IMR-90 (cell line): Measurements from ENCODE around the gene FNDC4. TPM values are rescaled to one million over a fixed set of nuclear protein-coding genes. Genes with fewer than 3 reads are reported as not detected.

Experiments used
- MXI1 ChIP-seq: IDR thresholded peaks from 2 replicates; pipeline ENCODE4 v1.6.1; 2012; ENCODE audit warnings: low read depth, mild to moderate bottlenecking, low read length, moderate library complexity, borderline replicate concordance
- microRNA-seq, 2 experiments: library from miRNA; stranded (forward) in 1 of 2; unstranded in 1 of 2; fragments of 10-50 nt in 1 of 2; fragments of <30 nt in 1 of 2; gene quantifications in 1 of 2; microRNA quantifications in 1 of 2; one replicate each; pipeline versions ENCODE3 to v1.1.0; 2013 to 2020; ENCODE audit not compliant: insufficient read depth in 1 of 2, insufficient read length in 1 of 2, unreplicated experiment in 1 of 2
- polyA plus RNA-seq, 3 experiments: library from polyadenylated mRNA; depleted of rRNA; stranded (reverse); fragments of >200 nt; gene quantifications; 2 replicates each; pipeline ENCODE4 v1.2.3, GENCODE V29; 2012; ENCODE audit warnings: low replicate concordance in 1 of 3
- small RNA-seq, 5 experiments: library from RNA; depleted of rRNA; stranded (forward); fragments of <200 nt; gene quantifications; one replicate each; pipeline ENCODE3, GENCODE V24; 2012
- total RNA-seq: library from RNA; depleted of rRNA; stranded (reverse); fragments of >200 nt; gene quantifications from 2 replicates; pipeline ENCODE4 v1.2.3, GENCODE V29; 2012; rRNA removed

FNDC4 gene
- total and polyA plus RNA-seq, 2 of the 4 experiments (the other 2 are of a cell fraction): 7.3 to 11.1 TPM

GRCh38 chr2:27441958-27442919 is 52.8 kb downstream of the FNDC4 start, which contains the start of gene KRTCAP3 (continued):
- no peak for TF ChIP-seq MXI1

Small RNA genes lying within 50 kb of the gene (microRNA-seq; reads per million reads assigned to microRNA genes)
- not detected for gene RNU6-986P (ENCODE audit: insufficient read depth, insufficient read length)

Small RNA genes lying within 50 kb of the gene (small RNA-seq; reads per million reads assigned to genes)
- 0 to 0.08 (median 0) reads per million in 5 experiments for gene RNU6-986P

Other genes with a start within 250 kb of the FNDC4 start
- gene SLC30A3, start 232.2 kb downstream of the FNDC4 start, total RNA-seq: under 0.01 TPM in 1 of 2 replicates, not detected in the other
- 0.15 and 0.17 TPM in 2 replicates for gene SLC30A3, start 232.2 kb downstream of the FNDC4 start, polyA plus RNA-seq (2012; rRNA removed)
- gene DNAJC5G, start 219.8 kb downstream of the FNDC4 start, total RNA-seq: not detected in 2 replicates
- gene DNAJC5G, start 219.8 kb downstream of the FNDC4 start, polyA plus RNA-seq (2012; rRNA removed): not detected in 2 replicates
- gene TRIM54, start 212.8 kb downstream of the FNDC4 start, total RNA-seq: under 0.01 TPM in 1 of 2 replicates, not detected in the other
- 0.07 and 0.15 TPM in 2 replicates for gene TRIM54, start 212.8 kb downstream of the FNDC4 start, polyA plus RNA-seq (2012; rRNA removed)
- gene UCN, start 186.8 kb downstream of the FNDC4 start, total RNA-seq: not detected in 2 replicates
- gene UCN, start 186.8 kb downstream of the FNDC4 start, polyA plus RNA-seq (2012; rRNA removed): 0.22 and 0.30 TPM in 2 replicates
- 70.4 and 80.5 TPM in 2 replicates for gene MPV17, start 172.1 kb downstream of the FNDC4 start, total RNA-seq
- 160 and 164 TPM in 2 replicates for gene MPV17, start 172.1 kb downstream of the FNDC4 start, polyA plus RNA-seq (2012; rRNA removed)
- gene GTF3C2, start 138.4 kb downstream of the FNDC4 start, total RNA-seq: 23.1 and 25.5 TPM in 2 replicates
- 36.9 and 37.7 TPM in 2 replicates for gene GTF3C2, start 138.4 kb downstream of the FNDC4 start, polyA plus RNA-seq (2012; rRNA removed)
- 47.9 and 48.9 TPM in 2 replicates for gene EIF2B4, start 124.9 kb downstream of the FNDC4 start, total RNA-seq
- 40.3 and 43.8 TPM in 2 replicates for gene EIF2B4, start 124.9 kb downstream of the FNDC4 start, polyA plus RNA-seq (2012; rRNA removed)
- 130 and 131 TPM in 2 replicates for gene SNX17, start 124.6 kb downstream of the FNDC4 start, total RNA-seq
- 100.0 and 102 TPM in 2 replicates for gene SNX17, start 124.6 kb downstream of the FNDC4 start, polyA plus RNA-seq (2012; rRNA removed)
- gene ZNF513, start 114.5 kb downstream of the FNDC4 start, total RNA-seq: 3.1 and 3.4 TPM in 2 replicates
- 23.5 and 23.7 TPM in 2 replicates for gene ZNF513, start 114.5 kb downstream of the FNDC4 start, polyA plus RNA-seq (2012; rRNA removed)
- 95.9 and 99.2 TPM in 2 replicates for gene PPM1G, start 85.6 kb downstream of the FNDC4 start, total RNA-seq
- gene PPM1G, start 85.6 kb downstream of the FNDC4 start, polyA plus RNA-seq (2012; rRNA removed): 55.9 and 57.6 TPM in 2 replicates
- gene NRBP1, start 66.6 kb downstream of the FNDC4 start, total RNA-seq: 107 and 120 TPM in 2 replicates
- gene NRBP1, start 66.6 kb downstream of the FNDC4 start, polyA plus RNA-seq (2012; rRNA removed): 150 and 155 TPM in 2 replicates
- gene KRTCAP3, start 52.8 kb downstream of the FNDC4 start, total RNA-seq: not detected in 2 replicates
- gene KRTCAP3, start 52.8 kb downstream of the FNDC4 start, polyA plus RNA-seq (2012; rRNA removed): 1.1 and 1.5 TPM in 2 replicates
- gene IFT172, start 5.5 kb downstream of the FNDC4 start, total RNA-seq: 23.1 and 25.5 TPM in 2 replicates
- gene IFT172, start 5.5 kb downstream of the FNDC4 start, polyA plus RNA-seq (2012; rRNA removed): 17.2 and 18.8 TPM in 2 replicates
- gene GCKR, start 1.6 kb upstream of the FNDC4 start, total RNA-seq: under 0.01 TPM in 1 of 2 replicates, not detected in the other
- gene GCKR, start 1.6 kb upstream of the FNDC4 start, polyA plus RNA-seq (2012; rRNA removed): 0.41 and 0.55 TPM in 2 replicates
- 32.2 and 56.5 TPM in 2 replicates for gene ZNF512, start 87.8 kb upstream of the FNDC4 start, total RNA-seq
- gene ZNF512, start 87.8 kb upstream of the FNDC4 start, polyA plus RNA-seq (2012; rRNA removed): 17.0 and 25.8 TPM in 2 replicates
- 2.0 and 2.2 TPM in 2 replicates for gene CCDC121, start 133.8 kb upstream of the FNDC4 start, total RNA-seq
- 0.65 and 0.67 TPM in 2 replicates for gene CCDC121, start 133.8 kb upstream of the FNDC4 start, polyA plus RNA-seq (2012; rRNA removed)
- gene GPN1, start 133.8 kb upstream of the FNDC4 start, total RNA-seq: 53.0 and 63.8 TPM in 2 replicates
- 34.9 and 37.8 TPM in 2 replicates for gene GPN1, start 133.8 kb upstream of the FNDC4 start, polyA plus RNA-seq (2012; rRNA removed)
- gene SUPT7L, start 168.4 kb upstream of the FNDC4 start, total RNA-seq: 16.7 and 23.1 TPM in 2 replicates
- gene SUPT7L, start 168.4 kb upstream of the FNDC4 start, polyA plus RNA-seq (2012; rRNA removed): 31.3 and 33.4 TPM in 2 replicates
- 11.7 and 17.8 TPM in 2 replicates for gene SLC4A1AP, start 168.7 kb upstream of the FNDC4 start, total RNA-seq
- gene SLC4A1AP, start 168.7 kb upstream of the FNDC4 start, polyA plus RNA-seq (2012; rRNA removed): 13.3 and 13.6 TPM in 2 replicates